ENCODE measurements around the gene PCBP4. TPM values are rescaled to one million over a fixed set of nuclear protein-coding genes. Genes with fewer than 3 reads are reported as not detected.

PCBP4 gene
- total RNA-seq, 1 donor from 2014 or later, result 42.7 TPM

- peak; percentile 73 for DNase-seq
Measured at GRCh38 chr3:51955175-51955892, 11.9 kb downstream of the PCBP4 start, which contains the start of gene GPR62. GPR62 (plus strand) TSS chr3:51955381; CDS start chr3:51955653, 272 bp downstream.

- DNase-seq, result no peak
Measured at GRCh38 chr3:51954713-51955112, 12.5 kb downstream of the PCBP4 start.

GRCh38 chr3:51954105-51954504 lies 13.1 kb downstream of the PCBP4 start:
- DNase-seq, result no peak

- no peak for DNase-seq
Measured at GRCh38 chr3:51953445-51953844, 13.8 kb downstream of the PCBP4 start.

- no peak for DNase-seq
Measured at GRCh38 chr3:51950899-51951298, 16.4 kb downstream of the PCBP4 start.

- DNase-seq, result no peak
Measured at GRCh38 chr3:51949121-51949520, 18.1 kb downstream of the PCBP4 start.

GRCh38 chr3:51948016-51948580 lies 19.2 kb downstream of the PCBP4 start:
- no peak for DNase-seq

- DNase-seq, result no peak
Measured at GRCh38 chr3:51947215-51947900, 19.9 kb downstream of the PCBP4 start.

GRCh38 chr3:51946796-51947195 lies 20.5 kb downstream of the PCBP4 start:
- no peak for DNase-seq

GRCh38 chr3:51945926-51946705 lies 21.1 kb downstream of the PCBP4 start:
- DNase-seq, result no peak

- no peak for DNase-seq
Measured at GRCh38 chr3:51945031-51945840, 22.0 kb downstream of the PCBP4 start.

- no peak for DNase-seq
Measured at GRCh38 chr3:51944451-51945021, 22.7 kb downstream of the PCBP4 start.

GRCh38 chr3:51943451-51944391 lies 23.5 kb downstream of the PCBP4 start:
- no peak for DNase-seq

- DNase-seq, result no peak
Measured at GRCh38 chr3:51942603-51943450, 24.4 kb downstream of the PCBP4 start.

GRCh38 chr3:51941798-51942602 lies 25.3 kb downstream of the PCBP4 start, which contains the start of the genes PARP3 and RRP9:
PARP3 (plus strand) TSS chr3:51942363; CDS start chr3:51943356, 993 bp downstream.
RRP9 (minus strand) TSS chr3:51941904; CDS start chr3:51941867, 37 bp downstream.
- DNase-seq, result peak; percentile 100

GRCh38 chr3:51941463-51941797 lies 25.8 kb downstream of the PCBP4 start:
- no peak for DNase-seq

GRCh38 chr3:51940648-51941462 lies 26.4 kb downstream of the PCBP4 start:
- no peak for DNase-seq
